SKM-1 treated with dmso at 0.1 percent for 144 hours (cell line): Measurements from ENCODE around the gene UNC5A.

Source experiments
- DNase-seq: peaks from one replicate; lab custom pipeline; 2025; ENCODE audit not compliant: unreplicated experiment; lab: John Stamatoyannopoulos, UW

Gene UNC5A

GRCh38 chr5:176810081-176810597 is at the start of gene UNC5A:
TSS of gene UNC5A (plus strand) at chr5:176810559. CDS start at chr5:176810751, 192 bp downstream.
- DNase-seq, result no peak

GRCh38 chr5:176761755-176762154 is 48.6 kb upstream of the UNC5A start:
- DNase-seq, result no peak

- no peak for DNase-seq
These were observed 47.9 kb upstream of the UNC5A start for GRCh38 chr5:176762489-176762888.

GRCh38 chr5:176765687-176766086 is 44.7 kb upstream of the UNC5A start:
- no peak for DNase-seq

GRCh38 chr5:176768174-176768970 is 42.0 kb upstream of the UNC5A start:
- DNase-seq, result no peak

- DNase-seq, result no peak
These were observed 40.4 kb upstream of the UNC5A start for GRCh38 chr5:176769911-176770310.

- DNase-seq, result no peak
These were observed 39.9 kb upstream of the UNC5A start for GRCh38 chr5:176770431-176770830.

- DNase-seq, result no peak
These were observed 39.1 kb upstream of the UNC5A start for GRCh38 chr5:176771102-176771845.

- DNase-seq, result no peak
These were observed 37.8 kb upstream of the UNC5A start for GRCh38 chr5:176772271-176773210.

- no peak for DNase-seq
These were observed 36.8 kb upstream of the UNC5A start for GRCh38 chr5:176773408-176774035.

GRCh38 chr5:176774216-176775171 is 35.9 kb upstream of the UNC5A start:
- no peak for DNase-seq

- no peak for DNase-seq
These were observed 35.0 kb upstream of the UNC5A start for GRCh38 chr5:176775409-176775808.

GRCh38 chr5:176776141-176776865 is 34.1 kb upstream of the UNC5A start:
- no peak for DNase-seq

- DNase-seq, result no peak
These were observed 33.4 kb upstream of the UNC5A start for GRCh38 chr5:176776916-176777315.

- no peak for DNase-seq
These were observed 31.4 kb upstream of the UNC5A start for GRCh38 chr5:176778921-176779465.

- no peak for DNase-seq
These were observed 30.8 kb upstream of the UNC5A start for GRCh38 chr5:176779537-176779936.

GRCh38 chr5:176780176-176781053 is 29.9 kb upstream of the UNC5A start:
- no peak for DNase-seq

GRCh38 chr5:176781054-176781375 is 29.3 kb upstream of the UNC5A start:
- DNase-seq, result no peak
